Right forelimb (tissue), 1 donor: ENCODE data around the gene CELF2.

ENCODE experiments used
- DNase-seq: peaks from one replicate; pipeline ENCODE4 v3.0.0-alpha.2; 2018

The CELF2 gene

DNA sequence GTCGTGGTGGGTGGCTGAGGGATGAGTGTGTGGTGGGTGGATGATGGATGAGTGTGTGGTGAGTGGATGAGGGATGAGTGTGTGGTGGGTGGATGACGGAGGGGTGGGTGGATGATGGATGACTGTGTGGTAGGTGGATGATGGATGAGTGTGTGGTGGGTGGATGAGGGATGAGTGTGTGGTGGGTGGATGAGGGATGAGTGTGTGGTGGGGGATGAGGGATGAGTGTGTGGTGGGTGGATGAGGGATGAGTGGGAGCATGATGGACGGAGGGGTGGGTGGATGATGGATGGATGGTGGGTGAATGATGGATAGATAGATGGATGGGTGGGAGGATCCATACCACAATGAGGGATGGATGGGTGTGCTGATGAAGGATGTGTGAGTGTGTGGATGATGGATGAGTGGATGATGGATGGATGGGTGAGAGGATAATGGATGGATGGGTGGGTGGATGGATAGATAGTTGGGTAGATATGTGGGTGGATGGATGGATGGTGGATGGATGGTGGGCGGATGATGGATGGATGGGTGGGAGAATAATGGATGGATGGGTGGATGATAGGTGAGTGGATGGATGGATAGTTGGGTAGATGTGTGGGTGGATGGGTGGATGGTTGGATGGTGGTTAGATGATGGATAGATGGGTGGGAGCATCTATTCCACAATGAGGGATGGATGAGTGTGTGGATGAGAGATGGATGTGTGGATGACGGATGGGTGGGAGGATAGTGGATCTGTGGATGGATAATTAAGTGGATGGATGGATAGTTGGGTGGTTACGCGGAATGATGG is 266.8 kb downstream of the CELF2 start:
- DNase-seq, result no peak

DNA sequence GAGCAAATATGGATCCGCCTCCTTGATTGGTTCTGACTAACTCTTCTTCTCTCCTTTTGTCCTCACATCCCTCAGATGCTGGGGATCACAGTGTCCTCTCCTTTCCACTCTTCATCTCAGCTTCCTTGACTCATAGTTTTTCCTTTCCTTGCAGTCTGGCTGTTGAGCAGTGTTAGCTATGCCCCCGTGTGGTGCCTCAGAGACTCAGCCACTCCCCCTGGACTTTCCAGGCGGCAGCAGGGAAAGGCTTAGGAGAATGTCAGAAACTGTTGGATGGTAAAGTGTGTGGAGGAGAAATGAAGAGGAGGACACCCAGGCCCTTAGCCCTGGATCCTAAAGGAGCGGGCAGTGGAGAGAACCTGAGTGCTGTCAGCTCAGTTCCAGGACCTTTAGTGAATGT is 267.5 kb downstream of the CELF2 start:
- no peak for DNase-seq

DNA sequence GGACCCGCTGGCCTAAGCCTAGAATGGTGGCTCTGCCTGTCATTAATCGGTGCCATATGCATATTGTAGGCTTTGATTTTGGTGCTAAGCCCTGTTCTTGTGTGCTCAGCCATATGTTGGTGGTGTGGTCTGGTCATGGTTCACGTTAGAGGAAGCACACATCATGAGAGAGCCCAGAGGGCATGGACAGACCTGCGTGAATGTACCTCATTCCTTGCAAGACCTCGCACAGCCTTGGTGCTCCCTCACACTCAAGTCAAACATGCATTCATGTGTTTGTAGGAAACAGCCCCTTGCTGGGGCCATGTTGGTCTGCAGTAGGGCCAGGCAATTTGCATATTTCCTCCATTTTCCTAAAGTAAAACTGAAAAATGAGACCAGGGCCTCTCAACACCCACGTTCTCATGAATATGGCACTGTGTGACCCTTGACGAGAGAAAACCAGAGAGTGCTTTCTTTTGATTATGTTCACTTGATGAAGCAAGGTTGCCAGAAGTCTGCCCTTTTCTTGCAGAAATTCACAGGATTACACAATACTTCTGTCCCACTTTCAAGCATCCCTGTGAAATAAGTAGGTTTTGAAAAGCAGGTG is 268.7 kb downstream of the CELF2 start:
- no peak for DNase-seq

- no peak for DNase-seq
Observed at GRCh38 chr10:11288302-11288701, 270.6 kb downstream of the CELF2 start.

- no peak for DNase-seq
Observed at GRCh38 chr10:11290156-11290890, 272.7 kb downstream of the CELF2 start.

DNA sequence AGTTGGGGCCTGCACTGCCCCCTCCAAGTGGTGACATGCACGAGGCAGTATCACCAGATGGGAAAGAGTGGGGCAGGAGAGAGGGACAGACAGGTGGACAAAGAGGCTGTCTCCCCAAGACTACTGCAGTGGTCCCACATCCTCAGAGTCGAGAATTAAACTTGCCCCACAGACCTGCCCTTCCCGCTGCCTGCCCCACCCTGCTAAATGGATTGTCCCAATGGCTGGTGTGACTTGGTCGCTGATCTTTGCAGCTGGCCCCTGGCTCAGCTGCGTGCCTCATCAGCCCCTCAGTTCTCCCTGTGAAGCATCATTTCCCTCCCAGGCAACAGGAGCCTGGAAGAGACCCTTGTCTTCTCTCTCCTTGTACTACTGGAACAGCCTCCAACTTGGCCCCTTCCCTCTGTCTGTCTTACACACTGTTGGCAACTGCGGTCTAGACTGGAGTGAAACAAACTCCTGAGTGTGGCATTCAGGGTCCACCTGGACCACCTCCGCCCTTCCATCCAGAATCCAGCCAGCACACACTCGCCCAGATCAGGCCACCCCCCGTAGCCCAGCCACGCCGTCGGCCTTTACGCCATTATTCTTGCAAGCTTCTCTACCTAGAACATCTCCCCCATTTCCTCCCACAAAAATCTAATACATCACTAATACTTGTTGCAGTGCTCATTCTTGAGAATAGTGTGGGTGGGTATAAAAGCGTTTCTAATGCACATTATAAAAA is 275.1 kb downstream of the CELF2 start:
- no peak for DNase-seq

- no peak for DNase-seq
Observed at GRCh38 chr10:11293332-11293731, 275.7 kb downstream of the CELF2 start.

GRCh38 chr10:11294831-11295450 is 277.3 kb downstream of the CELF2 start:
- DNase-seq, result no peak

DNA sequence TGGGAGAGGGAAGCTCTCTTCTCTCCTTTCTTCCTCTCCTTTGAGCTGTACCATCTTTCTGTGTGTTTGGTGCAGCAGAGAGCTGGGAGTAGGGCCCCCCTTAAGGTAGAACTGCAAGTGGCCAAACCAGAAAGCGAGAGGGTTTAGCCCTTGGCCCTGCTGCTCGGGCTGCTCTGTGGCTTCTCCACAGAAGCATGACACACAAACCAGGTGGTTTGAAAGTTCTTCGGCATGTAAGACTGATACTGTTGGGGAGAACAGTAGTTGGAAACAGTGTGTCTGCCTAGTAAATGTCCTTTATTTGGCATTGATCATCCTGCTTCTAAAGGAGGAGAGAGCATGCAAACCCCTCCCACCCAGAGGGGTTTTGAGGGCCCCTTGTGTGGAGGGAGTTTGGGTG is 277.8 kb downstream of the CELF2 start:
- DNase-seq, result no peak

GRCh38 chr10:11297136-11297535 is 279.5 kb downstream of the CELF2 start:
- DNase-seq, result no peak

DNA sequence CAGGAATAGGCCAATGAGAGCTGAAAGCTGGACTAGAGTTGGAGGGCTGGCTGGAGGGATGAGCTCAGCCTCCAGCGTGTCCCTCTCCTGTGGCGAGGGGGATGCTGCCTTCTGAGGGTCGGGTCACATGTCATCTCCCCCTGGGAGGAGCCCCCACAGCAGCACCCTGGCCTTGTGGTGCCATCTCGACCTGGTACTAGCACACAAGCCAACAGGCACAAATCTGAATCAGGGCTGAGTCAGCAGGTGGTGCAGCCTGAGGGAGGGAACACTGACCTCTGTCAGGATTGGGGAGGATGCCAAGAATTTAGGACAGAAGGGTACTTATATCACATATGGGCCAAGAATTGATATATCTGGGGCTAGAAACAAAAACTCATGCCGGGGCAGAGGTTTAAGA is 280.4 kb downstream of the CELF2 start:
- no peak for DNase-seq

DNA sequence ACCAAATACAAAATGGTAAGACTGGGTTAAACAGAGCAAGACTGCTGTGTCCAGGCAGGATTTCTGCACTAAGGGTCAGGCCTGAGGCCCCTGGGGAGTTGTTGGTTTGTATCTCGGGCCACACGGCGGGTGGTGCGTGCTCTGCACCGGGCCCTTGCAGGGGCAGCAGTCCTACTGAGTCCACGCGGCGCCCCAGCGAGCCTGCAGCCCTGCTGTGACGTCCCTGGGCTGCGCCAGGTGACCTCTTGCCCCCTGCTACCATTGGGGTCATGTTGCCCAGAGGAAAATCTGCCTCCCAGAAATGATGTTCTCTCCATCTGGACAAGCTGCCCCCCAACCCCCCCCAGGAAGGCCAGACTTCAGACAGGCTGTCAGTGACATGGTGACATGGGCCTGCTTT is 281.5 kb downstream of the CELF2 start:
- DNase-seq, result no peak

DNA sequence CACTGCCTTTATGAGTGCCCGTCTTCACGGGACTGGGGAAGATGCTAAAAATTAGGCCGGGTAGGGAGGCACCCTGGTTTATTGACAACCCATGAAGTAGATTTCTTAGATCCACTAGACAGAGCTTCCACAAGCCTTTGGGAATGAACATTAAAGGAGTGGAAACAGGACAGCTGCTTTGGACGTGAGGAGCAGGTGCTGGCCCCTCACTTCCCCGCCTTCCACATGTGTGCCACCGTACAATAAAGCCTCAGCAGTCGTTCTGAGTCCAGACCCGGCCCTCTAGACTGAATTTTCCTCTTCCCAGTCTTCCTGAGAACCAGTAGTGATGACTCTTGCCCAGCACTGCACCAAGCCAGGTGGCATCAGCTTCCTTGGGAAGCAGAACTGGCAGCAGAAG is 282.4 kb downstream of the CELF2 start:
- no peak for DNase-seq

DNA sequence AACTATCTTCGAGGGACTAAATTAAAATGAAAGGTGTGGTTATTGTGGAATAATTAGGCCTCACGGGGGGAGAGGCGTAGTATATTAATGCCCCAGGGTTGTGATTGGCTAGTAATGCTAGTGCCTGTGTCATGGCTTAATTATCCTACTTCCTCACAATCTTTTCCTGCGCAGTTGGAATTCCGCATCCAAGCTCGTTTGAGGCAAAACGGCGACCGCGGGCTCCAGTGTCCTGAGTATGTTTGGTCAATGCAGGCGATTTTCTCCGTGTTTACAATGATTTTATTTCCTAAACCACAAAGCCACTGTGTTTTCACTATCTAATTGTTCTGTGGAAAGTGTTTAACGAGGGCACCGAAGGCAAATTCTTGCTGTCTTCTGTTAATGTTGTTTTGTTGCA is 282.9 kb downstream of the CELF2 start:
- no peak for DNase-seq

DNA sequence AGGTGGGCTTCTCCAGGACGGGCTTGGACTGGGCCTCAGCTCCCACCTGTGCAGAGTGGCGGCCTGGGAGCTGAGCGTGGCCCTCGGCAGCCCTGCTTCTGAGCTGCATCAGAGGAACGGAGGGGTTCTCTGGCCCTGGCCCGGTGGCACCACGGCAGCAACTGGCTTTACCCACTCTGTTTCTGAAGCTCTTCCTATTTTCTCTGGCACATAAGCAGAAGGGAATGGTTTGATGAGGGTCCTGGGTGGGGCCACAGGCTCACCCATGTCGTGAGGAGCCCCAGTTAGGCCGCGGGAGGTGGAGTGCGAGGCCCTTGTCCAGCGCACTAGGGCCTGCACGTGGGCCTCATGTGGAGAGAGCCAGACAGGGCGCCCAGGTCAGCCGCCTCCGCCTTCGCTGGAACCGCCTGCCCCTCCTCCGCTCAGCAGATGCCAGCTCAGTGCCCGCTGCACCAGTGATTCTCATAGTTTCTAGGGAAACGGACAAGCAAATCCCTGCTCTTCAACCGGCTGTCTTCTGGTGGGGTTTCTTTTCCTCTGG is 284.0 kb downstream of the CELF2 start:
- DNase-seq, result peak; percentile 22

GRCh38 chr10:11302181-11302580 is 284.5 kb downstream of the CELF2 start:
- DNase-seq, result no peak

GRCh38 chr10:11303361-11304170 is 285.9 kb downstream of the CELF2 start:
- peak; percentile 10 for DNase-seq

DNA sequence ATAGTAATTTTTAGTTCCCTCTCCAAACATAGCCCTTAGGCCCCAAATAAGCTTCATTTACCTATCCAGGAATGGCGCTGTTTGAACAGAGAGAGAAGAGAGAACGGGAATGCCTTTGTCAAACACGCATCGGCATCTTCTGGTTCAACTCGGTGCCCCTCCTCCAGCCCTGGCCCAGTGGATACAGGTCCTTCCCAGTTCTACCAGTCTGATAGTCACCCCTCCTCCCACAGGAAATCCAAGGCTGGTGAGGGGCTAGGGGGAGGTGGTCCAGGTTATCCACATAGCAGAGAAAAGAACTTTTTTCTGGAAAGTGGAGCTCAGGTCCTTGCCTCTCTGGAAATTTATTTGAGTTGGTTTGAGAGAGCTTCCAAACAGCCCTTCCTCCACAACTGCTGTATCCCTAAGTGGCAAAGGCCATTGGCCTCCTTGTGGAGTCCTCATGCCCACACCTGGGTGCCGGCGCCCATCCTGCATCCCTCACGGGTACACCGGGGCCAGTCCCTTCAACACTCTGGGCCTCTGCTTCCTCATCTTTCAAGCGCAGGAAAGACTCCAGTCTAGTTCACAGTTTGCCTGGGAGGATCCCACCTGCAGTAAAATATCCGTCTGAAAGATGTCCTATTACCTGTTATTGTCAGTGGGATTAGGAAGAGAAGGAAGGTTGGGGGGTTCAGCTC is 287.4 kb downstream of the CELF2 start:
- no peak for DNase-seq

DNA sequence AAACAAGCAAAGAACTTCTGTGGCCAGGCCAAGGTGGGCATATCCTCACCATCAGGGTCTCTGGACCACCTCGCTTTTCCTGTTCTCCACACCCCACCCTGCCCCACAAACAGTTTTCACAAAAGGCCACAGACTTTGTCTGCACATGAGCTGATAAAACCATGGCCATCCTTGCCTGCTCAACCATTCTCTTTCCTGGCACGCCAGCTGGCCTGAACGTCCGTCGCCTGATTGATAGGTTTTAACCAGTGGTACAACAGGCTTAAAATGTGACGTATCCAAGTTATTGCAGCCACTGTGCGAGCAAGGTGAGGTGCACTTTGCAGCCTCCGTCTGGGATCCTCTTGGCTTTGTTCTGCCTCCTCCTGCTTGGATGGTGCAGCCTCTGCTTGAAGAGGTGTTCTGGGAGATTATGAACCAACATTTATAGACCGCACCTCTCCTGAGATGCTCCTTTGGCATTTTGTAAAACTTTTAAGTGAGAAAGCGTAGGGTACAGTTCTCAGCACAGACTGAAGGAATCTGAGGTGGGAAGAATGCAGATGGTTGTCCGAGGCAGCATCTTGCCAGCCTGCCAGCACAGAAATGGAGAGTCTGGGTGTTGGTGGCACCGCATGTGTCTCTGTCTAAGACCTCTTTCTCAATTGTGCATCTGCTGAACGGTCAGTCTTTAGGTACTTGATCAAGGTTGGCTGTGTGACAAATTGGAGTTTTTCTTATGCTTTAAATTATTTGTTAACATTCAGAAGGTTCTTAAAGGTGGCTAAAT is 288.3 kb downstream of the CELF2 start:
- DNase-seq, result no peak

- DNase-seq, result no peak
Observed at GRCh38 chr10:11307004-11307403, 289.3 kb downstream of the CELF2 start.
